Prostate gland (tissue), 2 donors: ENCODE results near the gene HESX1.

Experiments used
- POLR2A ChIP-seq: fragments of 450-650 bp; IDR thresholded peaks from one replicate; pipeline ENCODE4 v1.6.1; 2016; ENCODE audit warnings: antibody characterized with exemption, mild to moderate bottlenecking
- POLR2AphosphoS5 ChIP-seq: sonication (generic); formaldehyde crosslinking; IDR thresholded peaks from one replicate; pipeline ENCODE4 v1.6.1; 2017; ENCODE audit warnings: antibody characterized with exemption
- TF ChIP-seq, protein P1 (sequence below), 4 experiments: fragments of 200-600 bp in 2 of 4; fragments of 450-650 bp in 2 of 4; sonication (generic) in 2 of 4; IDR thresholded peaks; 1 replicate in 3 of 4; 2 replicates in 1 of 4; pipeline ENCODE4 v1.5.1; 2016 to 2019; ENCODE audit warnings: antibody characterized with exemption in 4 of 4, mild to moderate bottlenecking in 2 of 4, moderate library complexity in 2 of 4

DNA sequence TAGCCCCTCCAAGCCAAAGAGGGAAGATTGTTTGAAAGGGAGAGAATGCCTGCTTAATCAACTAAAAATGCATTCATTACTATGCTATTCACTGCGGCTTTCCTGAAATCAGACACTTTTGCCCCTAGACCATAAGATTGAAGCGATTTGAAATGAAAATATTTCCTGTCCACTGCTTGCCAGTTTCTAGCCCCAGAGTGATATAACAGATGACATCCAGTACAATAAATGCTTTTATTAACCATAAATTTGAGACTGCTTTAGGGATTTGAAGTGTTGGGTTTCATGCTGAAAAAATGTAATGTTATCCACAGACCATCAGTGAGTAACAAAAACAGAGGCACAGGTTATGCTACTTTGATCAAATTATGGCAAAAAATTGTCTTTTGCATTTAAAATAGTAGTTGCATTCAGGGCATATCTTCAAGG, 48.7 kb downstream of the HESX1 start:
- TF ChIP-seq, protein P1, sequence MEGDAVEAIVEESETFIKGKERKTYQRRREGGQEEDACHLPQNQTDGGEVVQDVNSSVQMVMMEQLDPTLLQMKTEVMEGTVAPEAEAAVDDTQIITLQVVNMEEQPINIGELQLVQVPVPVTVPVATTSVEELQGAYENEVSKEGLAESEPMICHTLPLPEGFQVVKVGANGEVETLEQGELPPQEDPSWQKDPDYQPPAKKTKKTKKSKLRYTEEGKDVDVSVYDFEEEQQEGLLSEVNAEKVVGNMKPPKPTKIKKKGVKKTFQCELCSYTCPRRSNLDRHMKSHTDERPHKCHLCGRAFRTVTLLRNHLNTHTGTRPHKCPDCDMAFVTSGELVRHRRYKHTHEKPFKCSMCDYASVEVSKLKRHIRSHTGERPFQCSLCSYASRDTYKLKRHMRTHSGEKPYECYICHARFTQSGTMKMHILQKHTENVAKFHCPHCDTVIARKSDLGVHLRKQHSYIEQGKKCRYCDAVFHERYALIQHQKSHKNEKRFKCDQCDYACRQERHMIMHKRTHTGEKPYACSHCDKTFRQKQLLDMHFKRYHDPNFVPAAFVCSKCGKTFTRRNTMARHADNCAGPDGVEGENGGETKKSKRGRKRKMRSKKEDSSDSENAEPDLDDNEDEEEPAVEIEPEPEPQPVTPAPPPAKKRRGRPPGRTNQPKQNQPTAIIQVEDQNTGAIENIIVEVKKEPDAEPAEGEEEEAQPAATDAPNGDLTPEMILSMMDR (IDR thresholded peaks at IDR 0.05) = no peak
- TF ChIP-seq POLR2AphosphoS5 (no peak), POLR2A (no peak)
